ENCODE results near the gene SEC14L5. TPM values are rescaled to one million over a fixed set of nuclear protein-coding genes. Genes with fewer than 3 reads are reported as not detected.

Gene SEC14L5
- 0.03 to 0.13 TPM (median 0.10 TPM) in 3 of 5 replicates, not detected in the others for total RNA-seq (2022; extraction: Qiagen RNA extraction; ENCODE audit: low read depth)

GRCh38 chr16:4957720-4958509 is at the start of gene SEC14L5:
Gene SEC14L5 (plus strand): TSS chr16:4958330. CDS start chr16:4959324, 994 bp downstream.

GRCh38 chr16:4936991-4937781 is 20.9 kb upstream of the SEC14L5 start, which contains the start of gene PPL:
Gene PPL (minus strand): TSS chr16:4937148. CDS start chr16:4937045, 103 bp downstream.

GRCh38 chr16:5033256-5034166 is 75.4 kb downstream of the SEC14L5 start, which contains the start of gene NAGPA:
Gene NAGPA (minus strand): TSS chr16:5033935. CDS start chr16:5033914, 21 bp downstream.

GRCh38 chr16:5065813-5066212 is 107.7 kb downstream of the SEC14L5 start, which contains the start of gene C16orf89:
Gene C16orf89 (minus strand): TSS chr16:5065956. CDS start chr16:5065908, 48 bp downstream.

Other genes starting within 250 kb of the SEC14L5 start
- gene ANKS3, start 224.1 kb upstream of the SEC14L5 start, total RNA-seq (2022; extraction: Qiagen RNA extraction; ENCODE audit: low read depth), result 20.8 to 27.7 TPM (median 26.1 TPM) in 5 replicates
- gene DNAAF8, start 223.8 kb upstream of the SEC14L5 start, total RNA-seq (2022; extraction: Qiagen RNA extraction; ENCODE audit: low read depth), result 0.46 to 1.6 TPM (median 1.2 TPM) in 5 replicates
- 7.6 to 9.8 TPM (median 8.7 TPM) in 5 replicates for gene ZNF500, start 191.2 kb upstream of the SEC14L5 start, total RNA-seq (2022; extraction: Qiagen RNA extraction; ENCODE audit: low read depth)
- not detected in 5 replicates for gene SEPTIN12, start 170.0 kb upstream of the SEC14L5 start, total RNA-seq (2022; extraction: Qiagen RNA extraction; ENCODE audit: low read depth)
- 0.38 TPM in 1 of 5 replicates, not detected in the others for gene SMIM22, start 163.0 kb upstream of the SEC14L5 start, total RNA-seq (2022; extraction: Qiagen RNA extraction; ENCODE audit: low read depth)
- 8.9 to 16.1 TPM (median 12.1 TPM) in 5 replicates for gene ROGDI, start 155.7 kb upstream of the SEC14L5 start, total RNA-seq (2022; extraction: Qiagen RNA extraction; ENCODE audit: low read depth)
- gene GLYR1, start 111.0 kb upstream of the SEC14L5 start, total RNA-seq (2022; extraction: Qiagen RNA extraction; ENCODE audit: low read depth), result 37.2 to 47.5 TPM (median 43.6 TPM) in 5 replicates
- 26.9 to 31.5 TPM (median 30.2 TPM) in 5 replicates for gene UBN1, start 110.8 kb upstream of the SEC14L5 start, total RNA-seq (2022; extraction: Qiagen RNA extraction; ENCODE audit: low read depth)
- gene PPL, start 21.2 kb upstream of the SEC14L5 start, total RNA-seq (2022; extraction: Qiagen RNA extraction; ENCODE audit: low read depth), result 2.5 to 3.0 TPM (median 2.6 TPM) in 5 replicates
- gene NAGPA, start 75.6 kb downstream of the SEC14L5 start, total RNA-seq (2022; extraction: Qiagen RNA extraction; ENCODE audit: low read depth), result 15.6 to 19.1 TPM (median 16.9 TPM) in 5 replicates
- not detected in 5 replicates for gene C16orf89, start 107.6 kb downstream of the SEC14L5 start, total RNA-seq (2022; extraction: Qiagen RNA extraction; ENCODE audit: low read depth)
- 33.6 to 39.9 TPM (median 38.3 TPM) in 5 replicates for gene ALG1, start 113.5 kb downstream of the SEC14L5 start, total RNA-seq (2022; extraction: Qiagen RNA extraction; ENCODE audit: low read depth)
- 24.0 to 29.9 TPM (median 26.4 TPM) in 5 replicates for gene EEF2KMT, start 139.5 kb downstream of the SEC14L5 start, total RNA-seq (2022; extraction: Qiagen RNA extraction; ENCODE audit: low read depth)

Data from A549 treated with DMSO at 1 μM for 4 hours (cell line).